Heart left ventricle (tissue), 16 donors: ENCODE measurements around the gene RIN3. TPM values are rescaled to one million over a fixed set of nuclear protein-coding genes. Genes with fewer than 3 reads are reported as not detected.

Experiments
- ATAC-seq, 4 donors: fragments of 200-7000 bp; cut with Tn5 transposase; one replicate each; pipeline ENCODE4 v1.9.1; 2020 to 2022; ENCODE audit warnings: moderate library complexity in 4 of 4, mild to moderate bottlenecking in 3 of 4, moderate number of reproducible peaks in 1 of 4
- DNase-seq, 5 donors: peaks; one replicate each; pipeline ENCODE4 v3.0.0-alpha.2; 2020
- H3K27ac ChIP-seq, 12 donors: fragments of 200-600 bp; sonication (generic) in 4 of 12; one replicate each; pipeline versions ENCODE4 v1.5.0 to v1.8.0; 2016 to 2022; ENCODE audit warnings: mild to moderate bottlenecking in 2 of 12
- H3K27me3 ChIP-seq, 9 donors: fragments of 200-600 bp; sonication (generic) in 2 of 9; one replicate each; pipeline versions ENCODE4 v1.5.1 to v1.8.0; 2016 to 2022; ENCODE audit warnings: mild to moderate bottlenecking in 3 of 9
- H3K36me3 ChIP-seq, 9 donors: fragments of 200-600 bp; sonication (generic) in 2 of 9; one replicate each; pipeline versions ENCODE4 v1.5.0 to v1.8.0; 2018 to 2022; ENCODE audit warnings: mild to moderate bottlenecking in 2 of 9
- H3K4me1 ChIP-seq, 12 donors: fragments of 200-600 bp; sonication (generic) in 4 of 12; one replicate each; pipeline versions ENCODE4 v1.5.0 to v1.8.0; 2016 to 2022; ENCODE audit warnings: mild to moderate bottlenecking in 3 of 12
- H3K4me3 ChIP-seq, 12 donors: fragments of 200-600 bp; sonication (generic) in 4 of 12; one replicate each; pipeline versions ENCODE4 v1.5.0 to v1.8.0; 2017 to 2022; ENCODE audit warnings: mild to moderate bottlenecking in 9 of 12, moderate library complexity in 4 of 12
- H3K9me3 ChIP-seq, 12 donors: fragments of 200-600 bp; sonication (generic) in 4 of 12; one replicate each; pipeline versions ENCODE4 v1.5.0 to v1.8.0; 2016 to 2022; ENCODE audit warnings: mild to moderate bottlenecking in 1 of 12
- POLR2A ChIP-seq, 2 donors: fragments of 450-650 bp; IDR thresholded peaks; one replicate each; pipeline ENCODE4 v1.6.1; 2017; ENCODE audit warnings: antibody characterized with exemption in 2 of 2, mild to moderate bottlenecking in 2 of 2, moderate library complexity in 2 of 2
- WGBS, 4 donors: extraction: QIAGEN DNeasy Blood & Tissue Kit in 2 of 4; methylation state at CpG; one replicate each; pipeline versions ENCODE4 v1.1.5 to v1.1.7; 2013 to 2018; 5-methylcytosine and 5-hydroxymethylcytosine counted together
- intact Hi-C, 10 donors: fragments of 100-400 bp; cut with DNase I; formaldehyde crosslinking; loops; one replicate each; pipeline versions ENCODE4 v1.11.1 to v1.14.2; 2022
- polyA plus RNA-seq, 2 donors: library from polyadenylated mRNA; stranded (reverse); fragments of 200-250 nt; gene quantifications; one replicate each; pipeline ENCODE4 v1.2.3, GENCODE V29; 2013
- total RNA-seq, 9 donors: library from RNA; depleted of rRNA in 2 of 9; stranded (reverse); fragments of >200 nt in 2 of 9; fragmentation: NEBNext Ultra II Directional in 3 of 9; extraction: Animal tissue kit (Norgen Biotek cat#: 25700) in 3 of 9; gene quantifications; one replicate each; pipeline versions ENCODE4 v1.1.0 to v1.2.4, GENCODE V29; 2016 to 2023
- TF ChIP-seq, protein P1 (sequence below), 12 donors: fragments of 200-600 bp; sonication (generic) in 4 of 12; IDR thresholded peaks; one replicate each; pipeline versions ENCODE4 v1.5.0 to v1.8.0; 2018 to 2022; ENCODE audit warnings: antibody characterized with exemption in 12 of 12, mild to moderate bottlenecking in 5 of 12
- donor health status: ischemic (EF 13 %, LVEDD 7.1; RV severe dilation, severe dysfunction).
- donor health status: healthy with polysubstance abuse.
- donor health status: DM: no; HTN: yes; CAD: no.
- donor health status: DM: no; HTN: no; CAD: no.
- donor health status: ischemic (EF 25% LVEDD 6.9; RV normal size, moderate dysfunction).
- donor health status: ischemic (EF 25% LVEDD 5.7; RV mildly dilated, moderate dysfunction).
- donor health status: healthy.
- donor health status: DM: yes; HTN: yes; CAD: no.
- donor health status: ischemic (EF 35%, LVEDD 5.7; RV mildly dilated, moderate dysfunction).
- donor health status: nonischemic (EF 11% LVEDD 7.7; RV severe dilation, severe dysfunction).
- donor health status: DM: yes; HTN: yes; CAD: no.
- donor health status: PGD.
- donor health status: ischemic (EF 29% LVEDD 5.4; RV normal size, mild dysfunction).
- donor health status: nonischemic (EF 23%, LVEDD 6.1; RV moderate dilation, normal function).

The RIN3 gene
- total and polyA plus RNA-seq, 11 donors = 8.6 to 37.0 (median 12.7) TPM

DNA sequence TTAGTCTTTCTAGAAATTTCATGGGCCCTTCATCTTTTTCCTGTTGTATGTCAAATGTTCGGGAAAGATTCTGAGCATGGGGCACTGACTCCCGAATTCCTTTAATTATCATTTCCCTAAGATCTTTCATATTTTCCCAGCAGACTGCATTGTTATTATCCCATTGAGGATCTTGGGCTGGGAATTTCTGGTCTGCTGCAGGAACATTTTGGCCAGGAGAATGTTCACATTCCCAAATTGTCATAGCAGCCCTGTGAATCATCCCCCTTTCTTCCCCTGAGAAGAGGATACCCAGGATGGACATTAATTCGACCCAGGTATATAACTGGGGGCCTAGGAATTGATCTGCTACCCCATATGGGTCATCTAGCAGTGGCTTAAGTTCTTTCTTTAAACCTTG is 112.5 kb downstream of the RIN3 start:
- no peak for DNase-seq

DNA sequence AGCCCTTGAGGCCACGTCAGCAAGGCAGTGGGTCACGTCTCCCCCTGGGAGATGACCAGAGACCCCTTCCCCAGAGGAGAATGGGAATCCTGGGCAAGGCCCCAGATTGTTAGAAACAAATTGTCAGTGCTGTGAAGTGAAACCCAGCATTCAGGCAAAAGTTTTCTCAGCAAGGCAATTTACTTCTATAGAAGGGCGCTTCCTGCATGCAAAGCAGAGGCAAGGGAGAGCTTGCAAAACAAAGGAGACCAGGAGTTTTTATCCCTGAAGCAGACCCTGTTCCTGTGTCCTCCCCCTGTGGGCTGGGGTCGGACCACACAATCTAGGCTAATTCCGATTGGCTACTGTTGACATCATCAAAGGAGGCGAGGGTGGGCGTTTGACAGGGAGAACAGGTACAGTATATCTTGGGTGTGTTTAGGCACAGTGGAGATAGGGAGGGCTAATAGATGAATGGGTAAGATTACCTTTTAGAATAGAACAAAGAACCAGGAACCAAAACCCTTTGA is 114.2 kb downstream of the RIN3 start:
- peaks cover 0 to 15% (median 0%) of the 10 kb centered on the region in 12 donors for H3K4me1 ChIP-seq
- peaks cover 0 to 20% (median 0%) of the 10 kb centered on the region in 9 donors for H3K36me3 ChIP-seq
- H3K9me3 ChIP-seq = peaks cover 0 to 27% (median 18%) of the 10 kb centered on the region in 12 donors
- ATAC-seq (no peak), DNase-seq (no peak)
- WGBS, 4 donors = 92 to 98% (median 96%) methylated on average over 7 of the region's 7 CpGs
- no peak for TF ChIP-seq POLR2A (IDR thresholded peaks at IDR 0.05)
- TF ChIP-seq, protein P1, sequence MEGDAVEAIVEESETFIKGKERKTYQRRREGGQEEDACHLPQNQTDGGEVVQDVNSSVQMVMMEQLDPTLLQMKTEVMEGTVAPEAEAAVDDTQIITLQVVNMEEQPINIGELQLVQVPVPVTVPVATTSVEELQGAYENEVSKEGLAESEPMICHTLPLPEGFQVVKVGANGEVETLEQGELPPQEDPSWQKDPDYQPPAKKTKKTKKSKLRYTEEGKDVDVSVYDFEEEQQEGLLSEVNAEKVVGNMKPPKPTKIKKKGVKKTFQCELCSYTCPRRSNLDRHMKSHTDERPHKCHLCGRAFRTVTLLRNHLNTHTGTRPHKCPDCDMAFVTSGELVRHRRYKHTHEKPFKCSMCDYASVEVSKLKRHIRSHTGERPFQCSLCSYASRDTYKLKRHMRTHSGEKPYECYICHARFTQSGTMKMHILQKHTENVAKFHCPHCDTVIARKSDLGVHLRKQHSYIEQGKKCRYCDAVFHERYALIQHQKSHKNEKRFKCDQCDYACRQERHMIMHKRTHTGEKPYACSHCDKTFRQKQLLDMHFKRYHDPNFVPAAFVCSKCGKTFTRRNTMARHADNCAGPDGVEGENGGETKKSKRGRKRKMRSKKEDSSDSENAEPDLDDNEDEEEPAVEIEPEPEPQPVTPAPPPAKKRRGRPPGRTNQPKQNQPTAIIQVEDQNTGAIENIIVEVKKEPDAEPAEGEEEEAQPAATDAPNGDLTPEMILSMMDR (IDR thresholded peaks at IDR 0.05) = no peak
- no peak overlapping the region for H3K27ac ChIP-seq
- no peaks in the 10 kb centered on the region for H3K27me3 ChIP-seq
- no peak overlapping the region for H3K4me3 ChIP-seq
- intact Hi-C loops = no loop called here

More for the DNA sequence above, 112.5 kb downstream of the RIN3 start:
- no peak overlapping the region for H3K4me3 ChIP-seq
- WGBS, 4 donors = 87 to 92% (median 89%) methylated on average over 3 of the region's 3 CpGs
- intact Hi-C loops = no loop called here
- TF ChIP-seq, protein P1 (IDR thresholded peaks at IDR 0.05) = no peak
- TF ChIP-seq POLR2A (IDR thresholded peaks at IDR 0.05) = no peak
- H3K27ac ChIP-seq = no peak overlapping the region
- H3K9me3 ChIP-seq = peaks cover 0 to 44% (median 28%) of the 10 kb centered on the region in 12 donors
- H3K4me1 ChIP-seq = peaks cover 0 to 9% (median 0%) of the 10 kb centered on the region in 12 donors
- H3K36me3 ChIP-seq = peaks cover 0 to 20% (median 0%) of the 10 kb centered on the region in 9 donors
- no peaks in the 10 kb centered on the region for H3K27me3 ChIP-seq
- no peak for ATAC-seq

DNA sequence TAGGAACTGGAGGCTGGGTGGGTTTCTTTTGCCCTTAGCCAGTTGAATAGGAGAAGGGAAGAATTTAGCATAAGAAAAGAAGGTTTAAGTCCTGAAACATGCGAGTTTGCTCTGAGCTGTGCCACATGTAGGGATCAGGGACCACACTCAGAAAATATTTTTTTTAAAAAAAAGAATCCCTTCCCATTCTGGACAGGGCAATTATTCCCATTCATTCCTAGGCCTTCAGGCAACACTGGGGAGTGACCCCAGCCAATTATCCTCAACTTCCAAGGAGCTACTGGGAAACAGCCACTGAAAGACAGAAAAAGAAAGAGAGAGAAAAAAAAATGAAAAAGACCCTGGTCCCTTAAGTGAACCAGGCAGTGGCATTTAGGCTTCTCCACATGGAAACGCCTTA is 115.1 kb downstream of the RIN3 start:
- Histone ChIP-seq H3K27ac (no peak overlapping the region), H3K9me3 (peaks cover 0 to 25% (median 18%) of the 10 kb centered on the region in 12 donors), H3K4me1 (peaks cover 0 to 24% (median 0%) of the 10 kb centered on the region in 12 donors), H3K27me3 (no peaks in the 10 kb centered on the region), H3K36me3 (peaks cover 0 to 18% (median 0%) of the 10 kb centered on the region in 9 donors), H3K4me3 (no peak overlapping the region)
- DNase-seq = no peak
- WGBS, 4 donors = 84 to 96% (median 89%) methylated on average over 2 of the region's 2 CpGs
- intact Hi-C loops = no loop called here
- TF ChIP-seq POLR2A (IDR thresholded peaks at IDR 0.05) = no peak
- TF ChIP-seq, protein P1 (IDR thresholded peaks at IDR 0.05) = no peak
- ATAC-seq = no peak

DNA sequence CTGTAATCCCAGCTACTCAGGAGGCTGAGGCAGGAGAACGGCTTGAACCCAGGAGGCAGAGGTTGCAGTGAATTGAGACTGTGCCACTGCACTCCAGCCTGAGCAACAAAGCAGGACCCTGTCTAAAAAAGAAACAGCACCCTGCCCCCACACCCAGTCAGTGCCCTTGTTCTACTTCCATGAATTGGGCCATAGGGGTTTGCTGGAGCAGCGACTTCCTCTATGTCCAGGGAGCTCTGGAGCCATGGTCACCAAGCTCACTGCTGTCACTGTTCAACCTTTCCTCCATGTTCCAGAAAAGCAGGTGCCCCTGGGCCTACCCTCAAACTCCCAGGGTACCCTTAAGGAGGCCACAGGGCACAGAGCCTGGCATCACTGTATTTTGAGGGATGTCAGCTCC is 116.8 kb downstream of the RIN3 start:
- Histone ChIP-seq H3K27ac (no peak overlapping the region), H3K27me3 (no peaks in the 10 kb centered on the region), H3K4me1 (peaks cover 0 to 27% (median 0%) of the 10 kb centered on the region in 12 donors), H3K4me3 (no peak overlapping the region), H3K36me3 (peaks cover 0 to 15% (median 0%) of the 10 kb centered on the region in 9 donors), H3K9me3 (peaks cover 0 to 25% (median 18%) of the 10 kb centered on the region in 12 donors)
- 92 to 100% (median 94%) methylated on average over 2 of the region's 2 CpGs for WGBS, 4 donors
- DNase-seq (no peak), ATAC-seq (no peak)
- TF ChIP-seq, protein P1 (IDR thresholded peaks at IDR 0.05) = no peak
- no peak for TF ChIP-seq POLR2A (IDR thresholded peaks at IDR 0.05)
- intact Hi-C loops = no loop called here
